HG02759 (cell line): ENCODE results near the gene PPP1R13B.

ENCODE experiments used
- ATAC-seq: cut with Tn5 transposase; IDR thresholded peaks from one replicate; pipeline ENCODE4 v1.9.1; 2021; ENCODE audit warnings: mild to moderate bottlenecking, moderate library complexity; ENCODE audit not compliant: unreplicated experiment

PPP1R13B gene

DNA sequence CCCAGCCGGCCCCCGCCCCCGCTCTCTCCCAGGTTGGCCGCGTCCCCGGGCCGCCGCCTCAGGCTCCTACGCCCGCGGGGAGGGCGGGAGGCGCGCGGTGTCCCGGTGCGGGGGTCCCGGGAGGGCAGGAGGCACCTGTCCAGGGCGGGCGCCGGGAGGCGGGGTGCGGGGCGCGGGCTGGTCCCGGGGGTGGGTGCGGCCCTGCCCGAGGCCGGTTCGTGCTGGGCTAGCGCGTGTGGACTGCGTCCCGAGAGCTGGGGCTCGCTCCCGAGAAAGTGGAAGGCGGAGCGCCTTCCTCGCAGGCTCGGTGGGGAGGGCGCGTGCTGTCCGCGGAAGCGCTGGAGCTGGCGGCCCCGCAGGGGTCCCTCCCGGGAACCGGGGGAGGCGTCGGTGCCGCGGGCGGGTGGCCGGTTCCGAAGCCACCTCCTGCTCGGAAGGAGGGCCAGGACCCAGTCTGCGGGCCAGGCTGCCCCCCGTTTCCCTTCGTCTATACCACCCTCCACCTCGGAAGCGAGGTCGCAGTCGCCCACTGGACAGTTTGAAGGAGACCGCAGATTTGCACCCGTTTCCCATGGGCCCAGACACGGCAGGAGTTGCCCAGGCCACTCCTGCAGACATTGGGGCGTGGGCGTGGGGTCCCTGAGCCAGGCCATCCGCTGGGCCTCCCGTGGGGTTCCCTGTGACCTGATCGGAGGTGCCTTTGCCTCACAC is 131.1 kb downstream of the PPP1R13B start:
- peak; percentile 2 for ATAC-seq

- peak; percentile 92 for ATAC-seq
Observed at GRCh38 chr14:103715052-103716000, 132.0 kb downstream of the PPP1R13B start, which contains the start of the genes XRCC3 and ZFYVE21. XRCC3 (minus strand) TSS chr14:103715451; CDS start chr14:103711087, 4,364 bp downstream. ZFYVE21 (plus strand) TSS chr14:103715810; CDS start chr14:103715842, 32 bp downstream.

DNA sequence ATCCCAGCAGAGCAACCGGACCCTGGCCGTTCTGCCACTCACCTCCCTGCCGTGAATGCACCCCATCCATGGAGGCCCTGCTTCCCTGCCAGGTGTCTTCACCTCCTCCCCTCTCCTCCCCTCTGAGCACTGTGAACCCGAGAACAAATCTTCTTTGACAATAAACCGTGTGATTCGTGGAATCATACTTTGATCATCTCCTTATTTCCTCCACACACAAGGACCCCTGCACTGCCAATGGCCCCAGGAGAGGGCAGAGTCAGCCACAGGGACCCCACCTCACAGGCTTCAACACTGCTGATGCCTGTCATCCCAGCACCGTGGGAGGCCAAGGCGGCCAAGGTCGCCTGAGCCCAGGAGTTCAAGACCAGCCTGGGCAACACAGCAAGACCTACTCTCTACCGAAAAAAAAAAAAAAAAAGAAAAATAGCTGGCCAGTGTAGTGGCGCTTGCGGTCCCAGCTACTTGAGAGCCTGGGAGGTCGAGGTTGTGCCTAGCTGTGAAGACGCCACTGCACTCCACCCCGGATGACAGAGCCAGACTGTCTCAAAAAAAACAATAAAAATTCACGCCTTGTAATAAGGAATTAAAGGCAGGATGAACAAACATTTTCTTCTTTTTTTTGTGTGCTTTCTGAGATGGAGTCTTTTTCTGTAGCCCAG is 133.2 kb downstream of the PPP1R13B start:
- no peak for ATAC-seq

DNA sequence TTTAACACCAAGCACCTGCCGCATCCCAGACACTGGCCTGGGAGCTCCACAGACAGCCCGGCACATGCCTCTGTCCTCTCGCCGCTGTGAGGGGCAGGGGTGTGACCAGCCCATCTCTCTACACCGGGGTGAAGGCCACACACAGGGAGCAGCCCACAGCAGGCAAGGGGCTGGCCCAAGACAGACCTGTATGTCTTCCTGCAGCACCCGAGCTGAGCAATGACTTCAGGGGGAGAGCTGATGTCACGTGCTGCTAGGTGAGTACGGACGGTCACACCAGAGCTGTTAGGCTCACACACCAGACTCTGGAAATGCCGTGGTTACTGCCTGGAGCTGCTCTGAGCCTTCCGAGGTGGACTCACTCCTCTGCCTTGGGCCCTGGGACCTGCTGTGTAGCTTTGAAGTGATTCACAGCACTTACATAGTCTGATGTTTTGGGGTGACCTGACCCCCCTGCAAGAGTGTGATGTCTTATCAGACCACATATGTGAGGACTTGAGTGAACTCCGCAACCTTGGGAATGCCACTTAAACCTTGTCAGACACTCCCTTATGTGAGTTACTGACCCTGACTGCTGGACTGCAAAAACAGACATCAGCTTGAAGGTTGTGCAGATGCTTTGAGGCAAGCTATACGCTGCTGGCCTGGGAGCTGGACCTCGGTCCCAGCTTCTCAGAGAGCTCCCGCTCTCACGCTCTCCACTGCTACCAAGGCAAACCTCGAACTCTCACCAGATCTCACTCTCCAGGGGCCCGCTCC is 133.9 kb downstream of the PPP1R13B start:
- ATAC-seq = no peak

DNA sequence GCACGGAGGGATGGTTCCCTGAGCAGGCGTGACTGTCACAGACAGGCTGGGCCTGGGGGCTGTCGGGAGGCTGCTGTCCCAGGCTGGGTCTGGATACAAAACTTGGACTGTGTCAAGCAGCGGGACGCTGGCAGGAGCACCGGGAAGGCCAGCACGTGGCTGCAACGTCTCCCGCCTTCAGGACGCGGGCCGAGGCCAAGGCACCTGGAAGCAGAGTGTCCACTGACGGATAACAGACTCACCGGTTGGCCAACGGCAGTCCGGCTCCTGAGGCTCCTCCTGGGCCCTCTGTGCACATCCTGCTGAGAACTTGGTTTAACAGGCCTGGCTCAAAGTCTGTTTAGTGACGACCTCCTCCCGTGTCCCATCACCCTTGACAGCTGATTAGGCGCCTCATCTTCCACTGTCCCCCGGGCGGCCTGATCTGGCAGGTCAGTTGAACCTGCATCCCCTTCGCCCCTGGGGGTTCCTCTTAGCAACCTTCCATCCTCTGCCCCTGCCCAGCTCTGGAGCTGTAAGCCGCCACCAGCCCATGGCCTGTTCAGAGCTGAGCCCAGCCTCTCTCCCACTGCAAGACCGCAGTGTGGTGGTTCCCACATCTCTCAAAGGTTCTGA is 134.6 kb downstream of the PPP1R13B start:
- ATAC-seq = no peak

GRCh38 chr14:103711516-103712431 is 135.6 kb downstream of the PPP1R13B start:
- ATAC-seq = no peak

DNA sequence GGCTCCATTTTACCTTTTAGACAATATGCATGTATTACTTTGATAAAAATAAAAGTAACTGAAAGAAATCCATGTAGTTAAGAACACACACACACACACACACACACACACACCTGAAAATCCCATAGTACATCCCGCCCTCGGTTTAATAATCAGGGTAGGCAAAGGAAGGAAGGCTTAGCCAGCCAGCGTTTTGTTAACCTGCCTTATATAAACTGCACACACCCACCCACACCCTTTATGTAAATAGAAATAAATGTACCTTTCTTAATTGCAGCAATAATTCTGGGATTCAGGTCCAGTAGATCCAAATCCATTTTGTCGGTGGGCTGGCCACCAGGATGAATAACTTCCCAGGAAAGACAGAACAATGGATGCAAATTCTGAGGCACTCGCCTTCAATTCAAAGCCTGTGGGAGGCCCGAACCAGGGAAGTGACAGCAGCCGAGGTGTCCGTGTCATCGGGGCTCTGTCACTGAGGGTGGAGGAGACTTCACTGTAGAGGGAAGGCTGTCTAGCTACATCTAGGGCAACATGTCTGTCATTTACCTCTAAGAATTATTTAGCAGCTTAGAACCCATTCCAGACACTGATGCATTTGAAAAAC is 136.5 kb downstream of the PPP1R13B start:
- no peak for ATAC-seq

- no peak for ATAC-seq
Observed at GRCh38 chr14:103709814-103710213, 137.6 kb downstream of the PPP1R13B start.

DNA sequence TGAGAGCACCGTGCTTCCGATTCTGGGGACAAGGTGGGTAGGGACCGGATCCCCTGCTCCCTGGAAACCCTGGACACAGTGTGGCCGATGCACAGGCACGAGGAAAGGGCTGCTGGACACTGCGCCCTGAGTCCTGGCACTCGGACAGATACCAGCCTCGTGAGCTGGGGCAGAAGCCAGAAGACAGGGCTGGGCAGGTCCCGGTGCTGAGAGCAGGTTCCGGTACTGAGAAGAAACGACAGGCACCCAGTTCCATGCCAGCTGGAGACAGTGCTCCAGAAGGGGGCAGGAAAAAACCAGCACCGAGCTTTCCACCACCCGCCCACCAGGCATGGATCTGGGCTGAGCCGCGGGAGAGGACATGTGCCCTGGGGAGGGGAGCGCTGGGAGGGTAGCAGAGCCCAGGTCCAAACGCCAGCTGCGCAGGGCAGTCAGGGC is 138.6 kb downstream of the PPP1R13B start:
- no peak for ATAC-seq

DNA sequence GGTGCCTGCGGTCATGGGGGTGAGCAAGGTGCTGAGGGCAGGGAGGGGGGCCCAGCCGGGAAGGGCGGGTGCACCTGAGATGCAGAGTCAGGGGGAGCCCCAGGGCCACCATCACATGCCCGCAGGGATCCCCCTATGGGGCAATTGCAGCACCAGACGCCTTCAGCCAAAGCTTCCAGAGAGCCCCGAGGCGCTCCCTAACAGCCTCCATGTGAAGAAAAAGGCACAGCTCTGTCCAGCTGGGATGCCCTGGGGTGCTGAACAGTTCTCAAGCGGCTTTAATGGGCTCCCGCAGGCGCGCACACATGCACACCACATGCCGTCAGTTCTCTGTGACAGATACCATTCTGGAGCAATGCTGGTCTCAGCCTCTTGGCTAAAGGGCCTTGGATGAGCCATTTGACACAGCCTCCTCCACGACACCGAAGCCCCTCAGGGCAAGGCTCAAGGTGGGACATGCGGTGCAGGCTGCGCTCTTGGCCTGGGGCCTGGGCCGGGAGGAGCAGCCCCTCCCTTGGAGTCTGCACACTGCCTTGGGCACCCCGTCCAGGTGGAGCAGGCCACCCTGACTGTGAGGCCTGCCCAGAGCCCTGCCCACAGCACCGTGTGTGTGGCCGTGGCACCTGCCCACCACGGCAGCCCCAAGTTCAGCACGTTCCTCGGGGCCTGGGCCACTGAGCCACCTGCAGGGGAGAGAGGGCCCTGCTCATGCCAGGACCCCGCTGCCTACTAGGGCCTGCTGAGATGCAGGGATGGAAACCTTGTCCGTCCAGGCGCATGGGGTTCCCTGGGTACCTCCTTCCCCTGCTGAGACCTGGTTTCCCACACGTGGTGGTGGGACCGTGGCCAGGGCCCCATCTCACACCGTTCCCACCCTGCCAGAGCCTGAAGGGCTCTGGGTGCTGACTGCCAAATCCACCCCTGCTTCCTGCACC is 139.8 kb downstream of the PPP1R13B start:
- no peak for ATAC-seq

DNA sequence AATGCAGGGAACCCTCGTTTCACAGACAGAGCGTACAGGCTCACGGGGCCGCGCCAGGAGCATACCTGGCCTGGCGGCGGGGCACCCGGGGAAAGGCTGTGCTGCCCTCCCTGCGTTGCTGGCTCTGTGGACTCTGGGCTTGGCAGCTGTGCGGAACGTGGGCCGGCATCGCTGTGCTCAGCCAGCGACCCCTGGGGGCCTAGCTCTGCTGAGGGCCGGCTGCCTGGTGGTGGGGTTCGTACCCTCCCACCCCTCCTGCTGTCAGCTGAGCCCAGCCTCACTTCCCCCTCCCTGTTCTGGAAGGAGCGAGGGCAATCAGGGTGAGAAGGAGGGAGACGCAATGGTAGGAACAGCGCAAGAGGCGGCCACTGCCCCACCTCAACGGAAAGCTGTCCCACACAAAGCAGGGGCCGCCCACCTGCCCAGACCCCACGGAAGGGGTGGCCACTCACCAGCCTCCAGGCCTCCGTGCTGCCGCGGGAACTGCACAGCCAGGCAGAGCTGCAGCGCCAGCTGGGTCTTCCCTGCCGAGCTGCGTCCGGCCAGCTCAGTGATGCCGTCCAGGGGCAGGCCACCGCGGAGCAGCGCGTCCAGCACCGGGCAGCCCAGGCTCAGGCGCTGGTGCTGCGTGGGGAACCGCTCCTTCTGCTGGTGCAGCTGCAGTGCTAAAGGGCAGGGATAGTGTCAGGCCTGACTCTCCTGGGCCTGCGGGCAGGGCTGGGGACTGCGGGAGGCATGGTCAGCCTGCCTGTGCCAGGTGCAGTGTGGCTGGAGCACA is 140.6 kb downstream of the PPP1R13B start:
- ATAC-seq = no peak

DNA sequence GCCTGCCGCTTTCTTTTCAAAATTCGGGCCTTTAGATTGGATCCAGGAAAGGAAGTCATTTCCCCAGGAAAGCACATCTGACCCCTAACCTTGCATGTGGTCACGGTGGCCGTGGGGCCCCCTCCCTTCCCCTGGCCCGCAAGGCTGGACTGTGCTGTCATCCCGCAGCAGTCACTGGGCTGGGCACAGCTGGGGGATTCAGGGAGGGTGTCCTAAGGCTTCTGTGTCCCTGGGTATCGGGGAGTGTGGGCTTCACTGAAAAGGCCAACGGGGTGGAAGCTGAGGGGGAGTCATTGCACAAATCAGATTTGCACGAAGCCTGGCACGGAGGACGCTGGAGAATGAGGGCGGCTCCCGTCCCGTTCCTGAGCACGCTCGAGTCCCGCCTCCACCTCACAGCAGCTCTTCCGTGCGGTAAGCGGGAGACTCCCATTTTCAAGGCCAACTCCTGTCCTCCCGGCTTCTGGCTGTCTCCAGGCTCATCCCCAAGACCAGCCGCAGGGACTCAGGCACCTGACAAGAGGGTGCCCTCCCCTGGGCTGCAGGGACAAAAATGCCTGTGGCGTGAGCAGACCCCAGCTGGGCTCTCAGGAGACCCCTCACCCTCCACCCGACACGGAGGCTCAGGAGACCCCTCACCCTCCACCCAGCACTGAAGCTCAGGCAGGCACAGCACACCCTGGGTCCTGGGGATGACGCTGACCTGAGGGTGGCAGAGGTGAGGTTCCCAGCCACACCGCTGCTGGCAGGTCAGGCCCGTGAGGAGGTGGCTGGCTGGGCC is 141.7 kb downstream of the PPP1R13B start:
- no peak for ATAC-seq

DNA sequence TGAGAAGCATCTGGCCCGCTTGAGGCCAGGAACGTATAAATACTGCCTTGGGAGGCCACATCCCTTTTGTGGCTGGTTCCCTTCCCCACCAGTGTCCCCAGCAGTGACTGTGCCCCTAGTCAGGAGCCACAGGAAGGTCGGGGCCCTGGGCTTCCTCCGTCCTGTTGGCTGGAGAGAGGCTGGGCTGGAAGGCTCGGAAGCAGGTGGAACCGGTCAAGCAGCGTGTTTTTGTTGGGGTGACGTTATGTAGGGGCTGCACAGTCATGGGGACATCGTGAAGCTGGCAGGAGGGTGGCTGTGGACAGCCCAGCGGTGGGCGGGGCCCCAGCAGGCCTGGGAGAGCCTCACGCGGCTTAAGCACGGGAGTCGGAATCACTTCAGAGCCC is 142.3 kb downstream of the PPP1R13B start:
- no peak for ATAC-seq

GRCh38 chr14:103704708-103705107 is 142.7 kb downstream of the PPP1R13B start:
- no peak for ATAC-seq

DNA sequence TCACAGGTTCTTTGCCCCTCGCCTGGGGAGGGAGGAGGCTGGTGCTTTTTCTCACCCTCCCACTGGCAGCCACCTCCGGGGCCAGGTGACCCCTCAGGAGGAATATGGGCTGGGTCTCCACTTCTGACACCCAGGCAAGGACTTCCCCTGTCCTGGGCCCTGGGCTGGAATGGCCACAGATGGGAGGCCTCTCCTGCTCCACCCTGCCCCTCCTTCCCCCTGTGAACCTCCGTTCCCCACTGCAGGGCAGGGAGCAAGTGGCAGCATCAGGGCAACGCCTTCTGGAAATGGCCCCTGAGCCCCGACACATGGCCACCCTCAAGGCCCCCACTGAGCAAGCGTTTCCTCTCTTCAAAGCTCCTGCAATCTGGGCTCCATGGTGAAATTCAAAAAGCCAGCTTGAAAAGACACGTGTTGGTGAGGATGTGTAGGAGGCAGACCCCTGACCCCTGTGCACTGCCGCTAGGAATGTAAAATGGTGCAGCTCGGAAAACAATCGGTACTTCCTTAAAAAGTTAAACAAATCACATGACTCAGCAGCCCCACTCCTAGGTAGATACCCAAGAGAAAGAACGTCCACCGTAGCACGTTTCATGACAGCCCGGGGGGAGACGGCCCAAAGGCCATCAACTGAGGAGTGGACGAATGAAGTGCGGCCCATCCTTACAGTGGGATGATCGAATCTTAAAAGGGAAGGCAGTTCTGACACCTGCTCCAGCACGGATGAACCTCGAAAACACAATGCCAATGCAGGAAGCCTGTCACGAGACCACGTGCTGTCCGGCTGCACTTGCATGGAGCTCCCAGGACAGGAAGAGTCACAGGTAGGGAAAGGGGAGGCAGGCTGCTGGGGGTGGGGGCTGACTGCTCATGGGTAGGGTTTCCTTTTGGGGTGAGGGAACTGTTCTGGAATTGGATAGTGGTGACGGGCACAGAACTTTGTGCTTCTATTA is 143.7 kb downstream of the PPP1R13B start:
- no peak for ATAC-seq
